GM12865 (cell line): ENCODE measurements around the gene ARHGAP22.

ENCODE experiments used
- DNase-seq: peaks from one replicate; pipeline ENCODE4 v3.0.0; 2010; ENCODE audit warnings: low read depth
- H3K4me3 ChIP-seq: 2 replicates; pipeline ENCODE4 v1.5.1; 2011; ENCODE audit warnings: mild to moderate bottlenecking, low read depth, low read length, control low read depth
- CTCF ChIP-seq: IDR thresholded peaks from 2 replicates; pipeline ENCODE4 v1.5.1; 2011; ENCODE audit warnings: low read length, control low read depth, low read depth, inconsistent platforms; ENCODE audit not compliant: insufficient read depth; ENCODE audit errors: missing control alignments

ARHGAP22 gene

GRCh38 chr10:48450741-48451466, 154.0 kb downstream of the ARHGAP22 start:
- TF ChIP-seq CTCF: no peak
- DNase-seq: no peak
- no peak overlapping the region for H3K4me3 ChIP-seq

DNA sequence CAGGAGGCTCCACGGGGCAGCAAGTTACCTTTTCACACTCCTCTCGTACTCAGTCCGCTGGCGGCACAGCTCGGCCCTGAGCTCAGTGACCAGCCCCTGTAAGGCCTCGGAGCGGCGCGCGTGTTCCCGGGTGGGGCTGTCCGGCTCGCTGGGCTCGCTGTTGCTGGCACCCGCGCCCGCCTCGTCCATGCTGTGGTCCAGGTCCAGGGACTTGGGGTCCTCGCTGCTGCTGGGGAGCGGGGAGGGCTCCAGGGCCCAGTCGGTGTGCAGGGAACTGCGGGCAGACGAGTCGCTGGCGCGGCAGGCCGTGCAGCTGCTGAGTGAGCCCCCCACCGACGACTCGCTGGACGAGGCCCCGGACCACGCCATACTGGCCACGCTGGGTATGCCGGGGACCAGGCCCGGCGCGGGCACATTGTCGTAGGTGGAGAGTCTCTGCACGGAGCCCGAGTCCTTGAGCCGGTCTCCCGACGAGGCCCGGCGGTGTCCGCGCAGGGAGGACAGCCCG, 154.6 kb downstream of the ARHGAP22 start:
- no peak for TF ChIP-seq CTCF
- no peak for DNase-seq
- H3K4me3 ChIP-seq: no peak overlapping the region

DNA sequence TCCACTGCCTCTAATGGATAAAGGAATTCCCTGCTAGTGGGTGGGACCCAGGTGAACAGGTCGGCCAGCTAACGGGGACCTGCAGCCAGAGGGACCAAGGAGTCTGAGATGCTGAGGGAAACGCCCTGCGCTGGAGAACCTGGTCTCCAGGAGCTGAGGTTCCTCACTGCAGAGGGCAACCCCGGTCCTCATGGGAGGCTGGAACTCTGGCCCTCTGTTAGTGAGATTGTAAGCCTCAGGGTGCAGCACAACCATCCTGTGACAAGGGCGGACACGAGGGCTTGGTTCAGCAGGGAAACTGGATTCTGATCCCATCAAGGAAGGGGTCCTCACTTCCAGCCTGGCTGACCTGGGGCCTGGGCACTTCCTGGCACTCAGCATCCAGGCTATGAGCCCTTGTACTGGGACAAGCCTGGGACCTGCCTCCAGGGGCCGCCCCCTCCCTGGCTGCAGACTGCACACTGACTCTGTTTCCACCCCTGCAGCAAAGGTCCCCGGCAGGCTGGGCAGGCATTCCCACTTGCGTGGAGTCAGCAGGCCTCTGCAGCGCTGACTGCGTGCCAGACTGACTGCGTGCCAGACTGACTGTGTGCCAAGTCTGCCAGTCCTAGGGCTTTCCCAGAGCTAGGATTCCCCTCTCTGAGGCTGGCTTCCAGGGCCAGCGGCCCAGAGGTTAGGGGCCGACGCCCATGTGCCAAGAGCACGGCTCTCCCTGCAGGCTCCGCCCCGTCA, 155.2 kb downstream of the ARHGAP22 start:
- TF ChIP-seq CTCF: no peak
- H3K4me3 ChIP-seq: no peak overlapping the region
- no peak for DNase-seq

- no peak overlapping the region for H3K4me3 ChIP-seq
- no peak for DNase-seq
- no peak for TF ChIP-seq CTCF
Observed at GRCh38 chr10:48448796-48449195, 156.1 kb downstream of the ARHGAP22 start.

GRCh38 chr10:48447356-48448215, 157.3 kb downstream of the ARHGAP22 start:
- DNase-seq: no peak
- TF ChIP-seq CTCF: no peak

DNA sequence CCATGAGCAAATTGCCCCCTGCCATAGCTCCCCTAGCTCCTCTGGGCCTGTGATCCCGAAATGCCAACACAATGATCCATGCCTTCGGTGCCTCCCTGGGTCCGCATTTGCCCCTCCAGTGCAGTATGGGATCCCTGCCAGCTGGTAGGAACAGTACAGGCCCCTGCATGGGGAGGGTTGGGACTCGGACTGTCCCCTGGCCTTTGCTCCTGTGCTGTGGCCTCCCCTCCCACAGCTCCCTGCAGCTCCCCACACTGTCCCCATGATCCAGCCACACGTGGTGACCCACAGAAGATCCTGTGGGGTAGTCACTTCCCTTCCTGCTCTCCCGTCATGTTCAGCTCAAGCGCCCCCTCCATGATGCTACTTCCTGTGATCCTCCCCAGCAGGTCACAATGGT, 158.1 kb downstream of the ARHGAP22 start:
- H3K4me3 ChIP-seq: no peak overlapping the region
- no peak for DNase-seq
- TF ChIP-seq CTCF: no peak

More at GRCh38 chr10:48447356-48448215, 157.3 kb downstream of the ARHGAP22 start:
- no peak overlapping the region for H3K4me3 ChIP-seq
